KMS-11 (cell line): ENCODE results near the gene C17orf107.
A peak's percentile ranks its signal among the peaks of the same experiment; 100 is the strongest.

Experiments
- H2AFZ ChIP-seq: fragments of 200-600 bp; sonication (generic); 2 replicates; pipeline ENCODE4 v1.6.1; 2016; ENCODE audit warnings: antibody characterized with exemption, mixed run types, low read depth
- H3K27ac ChIP-seq: fragments of 200-600 bp; sonication (generic); 2 replicates; pipeline ENCODE4 v1.6.1; 2016; ENCODE audit warnings: mild to moderate bottlenecking, mixed run types
- H3K27me3 ChIP-seq: fragments of 200-600 bp; sonication (generic); 2 replicates; pipeline ENCODE4 v1.6.1; 2017; ENCODE audit warnings: mild to moderate bottlenecking, low read depth, mixed run types, moderate library complexity; ENCODE audit not compliant: insufficient read depth
- H3K36me3 ChIP-seq: fragments of 200-600 bp; sonication (generic); 2 replicates; pipeline ENCODE4 v1.6.1; 2017; ENCODE audit warnings: mild to moderate bottlenecking, mixed run types; ENCODE audit not compliant: insufficient read depth
- H3K4me1 ChIP-seq: fragments of 200-600 bp; sonication (generic); 2 replicates; pipeline ENCODE4 v1.6.1; 2016; ENCODE audit warnings: mild to moderate bottlenecking, low read depth, mixed run types; ENCODE audit not compliant: poor library complexity, severe bottlenecking
- H3K4me2 ChIP-seq: fragments of 200-600 bp; sonication (generic); 2 replicates; pipeline ENCODE4 v1.7.0; 2016; ENCODE audit warnings: mild to moderate bottlenecking, mixed run types
- H3K4me3 ChIP-seq: fragments of 200-600 bp; sonication (generic); IDR thresholded peaks from 2 replicates; pipeline ENCODE4 v1.6.1; 2017; ENCODE audit warnings: low read depth, low read length, mixed read lengths; ENCODE audit not compliant: insufficient read depth
- H3K79me2 ChIP-seq: fragments of 200-600 bp; sonication (generic); 2 replicates; pipeline ENCODE4 v1.6.1; 2016; ENCODE audit warnings: low read depth, mixed run types; ENCODE audit not compliant: insufficient read depth
- H3K9ac ChIP-seq: fragments of 200-600 bp; sonication (generic); 2 replicates; pipeline ENCODE4 v1.6.1; 2016; ENCODE audit warnings: mild to moderate bottlenecking, mixed run types
- H4K20me1 ChIP-seq: fragments of 200-600 bp; sonication (generic); 2 replicates; pipeline ENCODE4 v1.6.1; 2016; ENCODE audit warnings: mild to moderate bottlenecking, mixed run types; ENCODE audit not compliant: insufficient read depth
- CTCF ChIP-seq: fragments of 200-600 bp; sonication (generic); conservative IDR thresholded peaks from 2 replicates; pipeline ENCODE4 v1.6.1; 2017; ENCODE audit warnings: low read depth, mild to moderate bottlenecking, antibody characterized with exemption, low read length, moderate library complexity, mixed read lengths

C17orf107 gene

GRCh38 chr17:4950746-4951204, 51.4 kb downstream of the C17orf107 start, which contains the start of gene ENO3:
Gene ENO3, plus strand, starts transcription at chr17:4951119. Its CDS starts 711 bp downstream, at chr17:4951830.
- H3K36me3 ChIP-seq = no peaks in the 10 kb centered on the region
- no peak within 1 kb of the TSS for H3K4me3 ChIP-seq
- H3K27me3 ChIP-seq = no peaks in the 10 kb centered on the region
- peaks cover 8% of the 10 kb centered on the region; the same call in 1 of the 2 replicates for H3K79me2 ChIP-seq
- peak within 1 kb of the TSS; percentile 66 for H3K9ac ChIP-seq
- no peak within 1 kb of the TSS for H2AFZ ChIP-seq
- peak within 1 kb of the TSS; percentile 51 for H3K4me2 ChIP-seq
- H4K20me1 ChIP-seq = no peaks in the 10 kb centered on the region
- H3K4me1 ChIP-seq = no peaks in the 10 kb centered on the region
- TF ChIP-seq CTCF = no peak
- H3K27ac ChIP-seq = peak within 1 kb of the TSS; percentile 85

GRCh38 chr17:4951486-4951885, 52.1 kb downstream of the C17orf107 start:
- Histone ChIP-seq H3K79me2 (peaks cover 6% of the 10 kb centered on the region; the same call in 1 of the 2 replicates), H3K4me2 (peak overlapping the region; percentile 51), H3K27ac (no peak overlapping the region; the same call in 1 of the 2 replicates), H3K4me3 (no peak overlapping the region), H3K36me3 (no peaks in the 10 kb centered on the region), H3K9ac (no peak overlapping the region; the same call in 1 of the 2 replicates), H2AFZ (no peak overlapping the region), H4K20me1 (no peaks in the 10 kb centered on the region), H3K4me1 (no peaks in the 10 kb centered on the region), H3K27me3 (no peaks in the 10 kb centered on the region)
- no peak for TF ChIP-seq CTCF
